LHCN-M2 (cell line): ENCODE data around the gene GHRH. TPM values are rescaled to one million over a fixed set of nuclear protein-coding genes. Genes with fewer than 3 reads are reported as not detected.
A peak's percentile ranks its signal among the peaks of the same experiment; 100 is the strongest.

Experiments
- DNase-seq: peaks from one replicate; pipeline ENCODE4 v3.0.0-alpha.2; 2012; ENCODE audit warnings: low read depth
- total RNA-seq: library from RNA; depleted of rRNA; stranded (reverse); fragments of >200 nt; gene quantifications from 2 replicates; pipeline ENCODE4 v1.2.3, GENCODE V29; 2014

GHRH gene
- total RNA-seq, 1 experiment from 2014 or later: not detected

- DNase-seq: no peak
These were observed 30.1 kb upstream of the GHRH start for GRCh38 chr20:37291724-37292126.

DNA sequence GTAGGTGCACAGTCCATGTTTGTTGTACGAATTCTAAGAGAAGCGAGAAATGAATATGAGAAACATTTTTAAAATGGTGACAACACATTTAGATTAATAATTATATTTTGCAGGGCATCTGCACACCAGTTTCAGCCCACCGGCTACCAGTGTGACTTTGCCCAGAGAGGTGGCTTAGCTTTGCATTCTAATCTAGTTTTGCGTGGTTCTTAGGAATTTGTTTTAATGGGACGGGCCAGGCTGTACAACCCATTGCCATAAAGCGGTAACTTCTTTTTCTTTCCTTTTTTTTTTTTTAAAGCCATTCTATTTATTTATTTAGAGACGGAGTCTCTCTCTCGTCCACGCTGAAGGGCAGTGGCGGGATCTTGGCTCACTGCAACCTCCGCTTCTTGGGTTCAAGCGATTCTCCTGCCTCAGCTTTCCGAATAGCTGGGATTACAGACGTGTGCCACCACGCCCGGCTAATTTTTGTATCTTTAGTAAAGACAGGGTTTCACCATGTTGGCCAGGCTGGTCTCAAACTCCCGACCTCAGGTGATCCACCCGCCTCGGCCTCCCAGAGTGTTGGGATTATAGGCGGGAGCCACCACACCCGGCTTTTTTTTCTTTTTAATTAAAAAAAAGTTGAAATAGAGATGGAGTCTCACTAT lies 28.7 kb upstream of the GHRH start:
- DNase-seq: no peak

- DNase-seq: no peak
These were observed 26.5 kb upstream of the GHRH start for GRCh38 chr20:37288091-37288490.

DNA sequence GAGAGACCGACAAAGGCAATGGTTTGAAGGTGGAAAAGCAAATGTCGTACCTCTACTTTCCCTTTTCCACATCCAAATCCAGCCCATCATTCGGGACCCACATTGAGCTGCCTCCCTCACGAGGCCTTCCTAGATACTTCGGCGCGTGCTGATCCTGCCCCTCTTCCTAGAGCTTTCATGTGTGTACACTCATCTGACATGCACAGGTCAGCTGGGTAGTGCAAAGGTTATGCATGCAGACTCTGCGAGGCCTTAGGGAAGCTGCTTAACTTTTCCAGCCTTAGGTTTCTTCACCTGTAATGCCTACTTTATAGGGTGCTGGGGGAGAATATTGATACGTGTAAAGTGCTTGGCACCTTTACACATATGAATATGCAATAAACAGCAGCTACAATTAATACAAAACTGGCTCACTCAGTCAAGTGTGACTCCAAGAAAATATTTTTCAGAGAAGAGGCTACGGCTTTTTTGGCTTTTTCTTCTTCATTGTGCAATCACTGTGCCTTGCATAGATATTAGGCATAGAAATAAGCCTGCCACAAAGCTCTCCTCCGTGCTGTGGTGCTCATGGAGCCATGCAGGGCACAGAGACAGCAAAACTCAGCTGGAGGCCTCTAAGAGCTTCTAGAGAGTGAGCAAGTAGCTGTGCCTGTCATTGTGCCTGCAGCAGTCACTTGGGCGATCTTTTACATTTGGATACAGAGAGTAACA lies 24.2 kb upstream of the GHRH start:
- DNase-seq: no peak

- DNase-seq: no peak
These were observed 23.1 kb upstream of the GHRH start for GRCh38 chr20:37284691-37285161.

DNA sequence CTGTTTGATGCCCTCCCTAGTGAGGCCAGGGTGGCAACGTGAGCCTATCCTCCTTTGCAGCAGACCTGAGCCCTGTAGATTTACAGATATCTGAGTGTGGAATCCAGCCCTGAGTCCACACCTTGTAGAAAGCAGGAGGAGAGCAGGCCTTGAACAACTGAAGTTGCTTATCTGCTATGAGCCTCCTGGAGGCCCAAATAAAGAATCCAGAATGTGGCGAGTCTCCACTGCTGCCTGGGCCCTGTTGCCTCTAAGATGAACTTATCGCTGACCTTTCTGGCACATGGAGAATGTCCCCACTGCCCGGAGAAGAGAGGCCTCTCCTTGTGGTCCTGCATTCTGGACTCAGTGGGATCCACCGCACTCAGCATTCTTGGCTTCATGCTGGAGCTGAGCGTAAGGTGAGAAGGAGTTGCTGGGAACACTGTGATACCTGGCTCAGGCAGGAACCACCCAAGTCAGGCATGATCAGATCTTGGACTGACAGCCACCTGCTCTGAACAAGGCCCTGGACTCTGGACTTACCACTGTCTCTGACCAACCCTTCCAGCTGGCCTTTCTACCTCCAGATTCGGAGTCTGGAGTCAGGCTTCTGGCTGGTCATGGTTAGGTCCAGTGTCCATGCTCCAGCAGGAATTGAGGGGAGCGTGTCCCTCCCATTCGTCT lies 22.0 kb upstream of the GHRH start:
- no peak for DNase-seq

GRCh38 chr20:37282556-37282955 lies 20.9 kb upstream of the GHRH start:
- DNase-seq: peak; percentile 43

DNA sequence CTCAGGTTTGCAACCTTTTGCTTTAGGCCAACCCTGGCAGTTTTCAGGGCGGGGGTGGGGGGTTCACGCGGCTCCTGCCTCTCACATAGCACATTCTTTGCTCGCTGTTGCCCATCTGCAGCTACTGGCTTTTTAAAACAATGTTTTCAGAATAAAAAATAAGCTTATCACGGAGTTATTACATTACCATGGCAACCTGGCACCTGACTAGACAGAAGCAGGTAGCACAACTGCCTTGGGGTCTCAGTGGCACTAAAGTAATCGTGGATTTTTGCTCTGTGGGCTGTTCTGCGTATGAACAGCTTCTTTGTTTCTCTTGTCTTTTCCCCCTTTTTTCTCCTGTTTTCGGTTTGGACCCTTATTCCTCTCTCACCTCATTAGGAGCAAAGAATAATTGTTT lies 18.8 kb upstream of the GHRH start:
- DNase-seq: no peak

DNA sequence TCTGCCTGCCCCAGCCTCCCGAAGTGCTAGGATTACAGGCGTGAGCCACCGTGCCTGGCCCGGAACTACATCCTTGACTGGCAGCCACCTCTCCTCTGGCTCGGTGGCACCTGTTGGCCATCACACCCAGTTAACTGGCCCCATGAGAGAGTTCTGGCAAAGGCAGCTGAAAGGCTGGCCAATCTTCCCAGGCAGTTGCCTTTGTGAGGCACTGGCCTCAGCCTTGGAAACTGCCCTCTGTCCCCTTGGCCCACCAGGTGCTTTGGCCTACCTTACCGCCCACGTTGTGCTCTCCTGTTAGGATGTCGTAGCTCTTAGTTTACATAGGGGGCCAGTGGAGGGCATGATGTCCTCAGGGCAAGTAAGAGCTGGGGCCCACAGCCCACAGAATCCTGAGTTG lies 18.2 kb upstream of the GHRH start:
- DNase-seq: peak; percentile 20

- no peak for DNase-seq
These were observed 17.5 kb upstream of the GHRH start for GRCh38 chr20:37278966-37279590.

DNA sequence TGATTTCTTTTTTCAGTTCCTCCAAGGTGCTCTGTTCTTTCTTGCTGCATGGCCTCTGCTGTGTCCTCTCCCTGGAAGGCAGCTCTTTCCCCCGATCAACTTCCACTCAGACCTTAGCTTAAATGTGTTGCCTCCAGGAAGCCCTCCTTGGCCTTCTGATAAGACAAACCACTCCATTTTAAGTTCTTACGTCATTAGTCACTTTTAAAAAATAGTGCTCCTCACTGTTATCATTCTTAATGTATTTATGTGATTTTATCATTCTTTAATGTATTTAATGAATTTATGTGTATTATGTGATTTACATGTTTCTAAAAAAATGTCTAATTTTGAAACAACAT lies 15.6 kb upstream of the GHRH start:
- no peak for DNase-seq

GRCh38 chr20:37276494-37277252 lies 15.1 kb upstream of the GHRH start:
- DNase-seq: peak; percentile 79

- no peak for DNase-seq
These were observed 13.4 kb upstream of the GHRH start for GRCh38 chr20:37274851-37275524.

DNA sequence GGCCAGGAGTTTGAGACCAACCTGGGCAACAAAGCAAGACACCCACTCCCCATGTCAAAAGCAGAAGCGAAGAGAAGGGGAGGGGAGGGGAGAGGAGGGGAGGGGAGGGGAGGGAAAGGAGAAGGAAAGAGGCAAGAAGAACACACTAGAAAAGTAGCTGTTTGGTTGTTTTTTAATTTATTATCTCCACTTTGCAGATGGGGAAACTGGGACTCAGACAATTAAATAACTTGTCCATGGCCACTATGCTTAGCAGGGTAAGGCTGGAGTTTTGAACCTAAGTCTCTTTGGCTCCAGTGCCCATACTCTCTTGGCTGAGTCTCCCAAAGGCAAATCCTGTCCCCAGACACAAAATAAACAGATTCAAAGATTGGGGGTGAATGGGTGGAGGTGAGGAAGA lies 12.4 kb upstream of the GHRH start:
- no peak for DNase-seq

- DNase-seq: no peak
These were observed 9.8 kb upstream of the GHRH start for GRCh38 chr20:37271421-37271768.

DNA sequence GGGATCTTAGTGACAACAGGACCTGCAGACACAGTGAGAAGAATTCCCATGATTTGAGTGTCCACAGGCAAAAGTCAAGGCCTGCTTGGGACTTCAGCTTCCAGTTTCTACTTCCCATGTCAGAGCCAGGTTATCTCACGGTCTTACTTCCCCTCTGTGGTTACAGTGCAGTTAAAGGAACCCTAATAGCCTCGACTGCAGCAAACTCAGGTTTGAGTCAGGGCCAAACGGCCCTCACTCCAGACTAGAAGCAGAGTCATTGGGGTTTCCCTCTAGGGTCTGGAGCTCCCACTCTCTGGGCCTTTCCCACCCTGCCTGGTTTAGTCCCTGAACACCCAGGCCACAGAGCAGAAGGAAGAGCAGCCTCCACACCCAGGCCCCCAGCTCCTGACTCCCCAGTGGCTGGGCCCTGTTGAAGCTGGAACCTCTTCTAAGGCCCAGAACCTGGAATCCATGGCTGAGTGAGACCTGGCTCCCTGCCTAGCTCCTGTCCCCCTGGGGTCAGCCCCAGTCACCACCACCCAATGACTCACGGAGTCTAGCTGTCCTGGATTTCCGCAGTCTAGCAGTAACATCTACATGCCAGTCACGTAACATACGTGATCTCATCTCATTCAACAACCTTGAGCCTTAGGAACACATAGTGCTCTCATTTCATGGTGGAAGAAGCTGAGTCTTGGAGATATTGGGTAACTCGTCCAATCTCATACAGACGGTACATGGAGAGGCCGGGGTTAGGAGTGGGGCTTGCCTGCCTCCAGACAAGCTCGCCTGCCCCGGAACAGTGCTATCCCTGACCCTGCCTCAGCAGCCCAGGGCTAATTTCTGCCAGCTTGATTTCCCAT lies 9.2 kb upstream of the GHRH start:
- DNase-seq: no peak

DNA sequence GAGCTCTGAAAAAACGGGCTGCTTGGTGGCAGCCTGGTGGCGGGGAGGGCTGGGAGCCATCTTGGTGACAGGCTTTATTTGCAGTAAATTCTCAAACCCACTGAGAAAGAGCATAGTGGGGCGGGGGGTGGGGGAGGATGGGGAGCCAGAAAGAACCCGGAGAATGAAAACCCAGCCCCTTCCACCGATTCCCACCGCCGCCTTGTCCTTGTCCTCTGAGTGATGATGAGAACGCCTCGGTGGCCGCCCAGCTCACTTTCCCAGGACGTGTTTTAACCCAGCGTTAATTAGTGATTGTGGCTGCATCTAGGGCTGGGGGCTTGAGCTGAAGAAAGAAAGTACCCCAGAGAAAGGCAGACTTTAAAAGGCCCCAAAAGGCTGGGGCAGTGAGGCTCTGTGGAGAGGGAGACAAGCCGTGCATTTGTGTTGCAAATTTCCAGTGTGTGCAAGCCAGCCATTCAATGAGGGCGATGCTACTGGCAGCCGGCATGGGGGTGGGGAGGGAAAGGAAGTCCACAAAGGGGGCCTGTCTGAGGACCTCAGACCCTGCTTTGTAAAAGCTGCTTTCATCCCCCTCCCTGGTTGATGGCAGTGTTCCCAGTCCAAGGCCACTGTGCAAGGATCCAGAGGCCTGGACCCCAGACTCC lies 6.2 kb upstream of the GHRH start:
- DNase-seq: no peak

GRCh38 chr20:37266940-37267666 lies 5.5 kb upstream of the GHRH start:
- DNase-seq: no peak

- no peak for DNase-seq
These were observed 3.5 kb upstream of the GHRH start for GRCh38 chr20:37265152-37265551.
